Fibroblast of lung (primary cell): ENCODE results near the gene SLC2A1.

Experiments
- EZH2 ChIP-seq: IDR thresholded peaks from 2 replicates; pipeline ENCODE4 v1.5.1; 2012; ENCODE audit warnings: low read length, control low read depth, mild to moderate bottlenecking; ENCODE audit errors: missing control alignments
- TF ChIP-seq, protein P1 (sequence below), 2 donors: IDR thresholded peaks in 1 of 2; conservative IDR thresholded peaks in 1 of 2; 1 replicate in 1 of 2; 2 replicates in 1 of 2; pipeline ENCODE4 v1.5.1; 2011 to 2012; ENCODE audit warnings: low read length in 2 of 2, control low read depth in 1 of 2, inconsistent platforms in 1 of 2, low read depth in 1 of 2, mild to moderate bottlenecking in 1 of 2

DNA sequence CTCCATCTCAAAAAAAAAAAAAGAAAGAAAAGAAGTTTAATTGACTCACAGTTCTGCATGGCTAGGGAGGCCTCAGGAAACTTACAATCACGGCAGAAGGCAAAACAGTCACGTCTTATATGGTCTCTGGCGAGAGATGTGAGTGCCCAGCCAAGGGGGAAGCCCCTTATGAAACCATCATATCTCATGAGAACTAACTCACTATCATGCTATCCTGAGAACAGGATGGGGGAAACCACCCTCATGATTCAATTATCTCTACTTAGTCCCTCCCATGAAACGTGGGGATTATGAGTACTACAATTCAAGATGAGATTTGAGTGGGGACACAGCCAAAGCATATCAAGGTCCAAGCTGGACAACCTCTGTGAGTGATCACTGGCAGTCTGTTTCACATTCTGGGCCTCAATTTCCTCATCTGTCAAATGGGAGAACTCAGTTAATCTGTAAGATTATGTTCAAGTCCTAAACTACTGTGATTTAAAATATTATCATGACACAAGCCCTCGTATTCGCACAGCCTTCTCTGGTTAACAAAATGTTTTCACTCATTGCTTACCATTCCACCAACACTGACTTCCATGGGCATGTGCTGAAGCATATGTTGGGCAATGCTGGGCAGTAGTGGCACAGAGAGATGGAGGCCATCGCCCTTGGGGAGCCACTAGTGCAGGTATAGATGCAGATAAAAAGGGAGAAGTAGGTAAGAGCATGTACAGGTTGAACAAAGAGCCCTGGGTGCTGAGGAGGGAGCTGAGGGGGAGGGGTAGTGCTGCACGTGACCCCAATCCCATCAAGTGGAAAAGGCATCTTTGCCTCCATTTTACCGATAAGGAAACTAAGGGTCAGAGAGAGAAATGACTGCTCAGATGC is 46.2 kb upstream of the SLC2A1 start:
- TF ChIP-seq, protein P1, sequence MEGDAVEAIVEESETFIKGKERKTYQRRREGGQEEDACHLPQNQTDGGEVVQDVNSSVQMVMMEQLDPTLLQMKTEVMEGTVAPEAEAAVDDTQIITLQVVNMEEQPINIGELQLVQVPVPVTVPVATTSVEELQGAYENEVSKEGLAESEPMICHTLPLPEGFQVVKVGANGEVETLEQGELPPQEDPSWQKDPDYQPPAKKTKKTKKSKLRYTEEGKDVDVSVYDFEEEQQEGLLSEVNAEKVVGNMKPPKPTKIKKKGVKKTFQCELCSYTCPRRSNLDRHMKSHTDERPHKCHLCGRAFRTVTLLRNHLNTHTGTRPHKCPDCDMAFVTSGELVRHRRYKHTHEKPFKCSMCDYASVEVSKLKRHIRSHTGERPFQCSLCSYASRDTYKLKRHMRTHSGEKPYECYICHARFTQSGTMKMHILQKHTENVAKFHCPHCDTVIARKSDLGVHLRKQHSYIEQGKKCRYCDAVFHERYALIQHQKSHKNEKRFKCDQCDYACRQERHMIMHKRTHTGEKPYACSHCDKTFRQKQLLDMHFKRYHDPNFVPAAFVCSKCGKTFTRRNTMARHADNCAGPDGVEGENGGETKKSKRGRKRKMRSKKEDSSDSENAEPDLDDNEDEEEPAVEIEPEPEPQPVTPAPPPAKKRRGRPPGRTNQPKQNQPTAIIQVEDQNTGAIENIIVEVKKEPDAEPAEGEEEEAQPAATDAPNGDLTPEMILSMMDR (conservative IDR thresholded peaks at IDR 0.05 in 1 of 2, IDR thresholded peaks at IDR 0.05 in 1 of 2; ENCODE audit: low read depth in 1 of 2, low read length in 2 of 2), result no peak
- TF ChIP-seq EZH2, result no peak
